Measurements from ENCODE around the gene EPHB4.

- TF ChIP-seq CTCF (conservative IDR thresholded peaks at IDR 0.05; ENCODE audit: low read length) (no peak), EZH2phosphoT487 (IDR thresholded peaks at IDR 0.05; ENCODE audit: borderline replicate concordance) (no peak)
Measured at GRCh38 chr7:100840470-100841100, 13.3 kb upstream of the EPHB4 start.

All from Loucy (cell line).